ENCODE results near the gene GNA12.
A peak's percentile ranks its signal among the peaks of the same experiment; 100 is the strongest.

DNA sequence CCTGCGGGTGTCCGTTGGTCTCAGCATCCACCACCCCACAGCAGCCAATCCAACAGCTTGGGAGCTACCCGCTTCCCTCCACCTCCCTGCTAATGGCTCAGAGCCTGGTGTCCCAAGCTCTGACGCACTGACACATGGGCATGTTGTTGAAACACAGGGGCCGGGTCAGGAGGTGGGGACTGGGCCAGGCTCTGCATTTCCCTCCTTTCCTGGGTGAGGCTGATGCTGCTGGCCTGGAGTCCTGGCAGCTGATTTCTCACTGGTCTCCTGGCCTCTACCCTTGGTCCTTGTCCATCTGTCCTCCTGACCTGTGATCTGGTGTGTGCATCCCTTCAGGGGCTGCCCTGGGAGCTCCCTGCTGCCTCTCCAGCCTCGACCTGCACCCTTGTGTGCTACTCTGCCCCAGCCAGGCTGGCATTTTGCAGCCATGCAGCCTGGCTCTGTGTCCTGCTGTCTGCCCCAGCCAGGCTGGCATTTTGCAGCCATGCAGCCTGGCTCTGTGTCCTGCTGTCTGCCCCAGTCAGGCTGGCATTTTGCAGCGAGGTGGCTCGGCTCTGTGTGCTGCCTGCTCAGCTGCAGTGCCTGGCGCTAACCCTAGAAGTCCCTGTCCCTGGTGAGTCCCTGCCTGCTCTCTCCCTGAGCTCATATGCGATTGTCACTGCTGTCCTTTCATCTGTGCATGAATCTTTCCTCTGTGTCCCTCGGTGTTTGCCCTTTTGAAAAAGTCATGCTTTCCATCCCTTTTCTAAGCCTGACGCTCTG lies 142.1 kb downstream of the GNA12 start:
- TF ChIP-seq, protein P1, sequence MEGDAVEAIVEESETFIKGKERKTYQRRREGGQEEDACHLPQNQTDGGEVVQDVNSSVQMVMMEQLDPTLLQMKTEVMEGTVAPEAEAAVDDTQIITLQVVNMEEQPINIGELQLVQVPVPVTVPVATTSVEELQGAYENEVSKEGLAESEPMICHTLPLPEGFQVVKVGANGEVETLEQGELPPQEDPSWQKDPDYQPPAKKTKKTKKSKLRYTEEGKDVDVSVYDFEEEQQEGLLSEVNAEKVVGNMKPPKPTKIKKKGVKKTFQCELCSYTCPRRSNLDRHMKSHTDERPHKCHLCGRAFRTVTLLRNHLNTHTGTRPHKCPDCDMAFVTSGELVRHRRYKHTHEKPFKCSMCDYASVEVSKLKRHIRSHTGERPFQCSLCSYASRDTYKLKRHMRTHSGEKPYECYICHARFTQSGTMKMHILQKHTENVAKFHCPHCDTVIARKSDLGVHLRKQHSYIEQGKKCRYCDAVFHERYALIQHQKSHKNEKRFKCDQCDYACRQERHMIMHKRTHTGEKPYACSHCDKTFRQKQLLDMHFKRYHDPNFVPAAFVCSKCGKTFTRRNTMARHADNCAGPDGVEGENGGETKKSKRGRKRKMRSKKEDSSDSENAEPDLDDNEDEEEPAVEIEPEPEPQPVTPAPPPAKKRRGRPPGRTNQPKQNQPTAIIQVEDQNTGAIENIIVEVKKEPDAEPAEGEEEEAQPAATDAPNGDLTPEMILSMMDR (conservative IDR thresholded peaks at IDR 0.05; ENCODE audit: low read depth, low read length), result no peak
- TF ChIP-seq POLR2A (IDR thresholded peaks at IDR 0.05; ENCODE audit: low read depth, low read length) (no peak), SMC3 (IDR thresholded peaks at IDR 0.05; ENCODE audit: low read depth, low read length) (no peak), MAZ (IDR thresholded peaks at IDR 0.05; ENCODE audit: borderline replicate concordance, low read depth, low read length) (no peak), RAD21 (IDR thresholded peaks at IDR 0.05; ENCODE audit: low read length) (no peak), CEBPB (IDR thresholded peaks at IDR 0.05; ENCODE audit: low read depth, low read length) (0 out of 2 replicates have a peak, but pooled peaks have one; percentile 6)
- TF ChIP-seq, protein P2, sequence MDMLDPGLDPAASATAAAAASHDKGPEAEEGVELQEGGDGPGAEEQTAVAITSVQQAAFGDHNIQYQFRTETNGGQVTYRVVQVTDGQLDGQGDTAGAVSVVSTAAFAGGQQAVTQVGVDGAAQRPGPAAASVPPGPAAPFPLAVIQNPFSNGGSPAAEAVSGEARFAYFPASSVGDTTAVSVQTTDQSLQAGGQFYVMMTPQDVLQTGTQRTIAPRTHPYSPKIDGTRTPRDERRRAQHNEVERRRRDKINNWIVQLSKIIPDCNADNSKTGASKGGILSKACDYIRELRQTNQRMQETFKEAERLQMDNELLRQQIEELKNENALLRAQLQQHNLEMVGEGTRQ (IDR thresholded peaks at IDR 0.05; ENCODE audit: low read depth, low read length), result no peak

Measured in IMR-90 (cell line).